Testis (tissue), 3 donors: ENCODE measurements around the gene PCDHGA6. TPM values are rescaled to one million over a fixed set of nuclear protein-coding genes. Genes with fewer than 3 reads are reported as not detected.
"Not testable (repeated sequence)": the region's sequence is repeated elsewhere in the genome, so short reads cannot be mapped to it uniquely, and the experiment has no call there.

ENCODE experiments used
- DNase-seq: peaks from one replicate; pipeline ENCODE4 v3.0.0-alpha.2; 2019
- H3K27ac ChIP-seq, 2 donors: fragments of 200-600 bp; sonication (generic); one replicate each; pipeline ENCODE4 v1.5.1; 2019
- H3K27me3 ChIP-seq: fragments of 200-600 bp; sonication (generic); one replicate; pipeline ENCODE4 v1.5.1; 2019
- H3K36me3 ChIP-seq: fragments of 200-600 bp; sonication (generic); one replicate; pipeline ENCODE4 v1.5.1; 2017; ENCODE audit warnings: low read depth; ENCODE audit errors: missing control alignments
- H3K4me1 ChIP-seq: fragments of 200-600 bp; sonication (generic); one replicate; pipeline ENCODE4 v1.5.1; 2019
- H3K4me3 ChIP-seq, 2 donors: fragments of 200-600 bp; sonication (generic); one replicate each; pipeline ENCODE4 v1.5.1; 2017 to 2019
- H3K9me3 ChIP-seq: fragments of 200-600 bp; sonication (generic); one replicate; pipeline ENCODE4 v1.5.1; 2017
- POLR2A ChIP-seq: fragments of 450-650 bp; IDR thresholded peaks from one replicate; pipeline ENCODE4 v1.6.1; 2017; ENCODE audit warnings: antibody characterized with exemption, mild to moderate bottlenecking, moderate library complexity
- WGBS, 2 donors: methylation state at CpG; one replicate each; pipeline ENCODE4 v1.1.5; 2018; 5-methylcytosine and 5-hydroxymethylcytosine counted together
- intact Hi-C: fragments of 100-400 bp; cut with DNase I; formaldehyde crosslinking; loops from one replicate; pipeline ENCODE4 v1.15.1; 2023; ENCODE audit warnings: low total_unique reads
- polyA plus RNA-seq: library from polyadenylated mRNA; stranded (reverse); fragments of 350-450 nt; fragmentation: Illumina TruSeq; extraction: RNeasy Lipid Tissue Mini Kit (QIAGEN cat#74804); gene quantifications from one replicate; pipeline ENCODE4 v1.2.3, GENCODE V29; 2014; ENCODE audit warnings: low read depth, low replicate concordance; ENCODE audit not compliant: insufficient read depth
- total RNA-seq, 2 donors: library from RNA; depleted of rRNA; stranded (reverse); fragments of >200 nt; gene quantifications; one replicate each; pipeline ENCODE4 v1.2.3, GENCODE V29; 2016
- TF ChIP-seq, protein P1 (sequence below), 3 experiments: fragments of 450-650 bp in 2 of 3; fragments of 200-600 bp in 1 of 3; sonication (generic) in 1 of 3; IDR thresholded peaks; one replicate each; pipeline ENCODE4 v1.5.1; 2016 to 2019; ENCODE audit warnings: antibody characterized with exemption in 3 of 3, mild to moderate bottlenecking in 2 of 3, moderate library complexity in 1 of 3

PCDHGA6 gene
- total and polyA plus RNA-seq, 3 donors from 2014 or later = 1.8 to 13.4 (median 9.7) TPM

GRCh38 chr5:141412854-141413539, 39.3 kb downstream of the PCDHGA6 start, which contains the start of gene PCDHGA10:
TSS of gene PCDHGA10 (plus strand) at chr5:141412987. CDS start at chr5:141413176, 189 bp downstream.
- Histone ChIP-seq H3K27ac (no peak within 1 kb of the TSS), H3K9me3 (no peaks in the 10 kb centered on the region), H3K27me3 (no peaks in the 10 kb centered on the region), H3K36me3 (no peaks in the 10 kb centered on the region), H3K4me3 (peak within 1 kb of the TSS in 1 of 2 donors; percentile 36), H3K4me1 (no peaks in the 10 kb centered on the region)
- WGBS, 2 donors = 9 to 28% methylated on average over 27 to 31 of the region's 31 CpGs
- DNase-seq = peak; percentile 74
- TF ChIP-seq POLR2A = no peak
- TF ChIP-seq, protein P1, sequence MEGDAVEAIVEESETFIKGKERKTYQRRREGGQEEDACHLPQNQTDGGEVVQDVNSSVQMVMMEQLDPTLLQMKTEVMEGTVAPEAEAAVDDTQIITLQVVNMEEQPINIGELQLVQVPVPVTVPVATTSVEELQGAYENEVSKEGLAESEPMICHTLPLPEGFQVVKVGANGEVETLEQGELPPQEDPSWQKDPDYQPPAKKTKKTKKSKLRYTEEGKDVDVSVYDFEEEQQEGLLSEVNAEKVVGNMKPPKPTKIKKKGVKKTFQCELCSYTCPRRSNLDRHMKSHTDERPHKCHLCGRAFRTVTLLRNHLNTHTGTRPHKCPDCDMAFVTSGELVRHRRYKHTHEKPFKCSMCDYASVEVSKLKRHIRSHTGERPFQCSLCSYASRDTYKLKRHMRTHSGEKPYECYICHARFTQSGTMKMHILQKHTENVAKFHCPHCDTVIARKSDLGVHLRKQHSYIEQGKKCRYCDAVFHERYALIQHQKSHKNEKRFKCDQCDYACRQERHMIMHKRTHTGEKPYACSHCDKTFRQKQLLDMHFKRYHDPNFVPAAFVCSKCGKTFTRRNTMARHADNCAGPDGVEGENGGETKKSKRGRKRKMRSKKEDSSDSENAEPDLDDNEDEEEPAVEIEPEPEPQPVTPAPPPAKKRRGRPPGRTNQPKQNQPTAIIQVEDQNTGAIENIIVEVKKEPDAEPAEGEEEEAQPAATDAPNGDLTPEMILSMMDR (IDR thresholded peaks at IDR 0.05) = peak in 2 of 3 experiments; percentile 27 to 32
- intact Hi-C loops = no loop called here

- 17 to 28% methylated on average over 21 to 25 of the region's 25 CpGs for WGBS, 2 donors
- Histone ChIP-seq H3K9me3 (no peaks in the 10 kb centered on the region), H3K36me3 (no peaks in the 10 kb centered on the region)
Observed at GRCh38 chr5:141413540-141414069, 39.9 kb downstream of the PCDHGA6 start.

GRCh38 chr5:141414548-141415274, 41.0 kb downstream of the PCDHGA6 start:
- H3K9me3 ChIP-seq, H3K27me3 ChIP-seq, H3K27ac ChIP-seq, H3K36me3 ChIP-seq, H3K4me1 ChIP-seq, H3K4me3 ChIP-seq, intact Hi-C loops, DNase-seq: not testable (repeated sequence)
- WGBS, 2 donors = 23 to 27% methylated on average over 5 to 43 of the region's 46 CpGs

More at GRCh38 chr5:141413540-141414069, 39.9 kb downstream of the PCDHGA6 start:
- Histone ChIP-seq H3K27me3 (no peaks in the 10 kb centered on the region), H3K4me1 (no peaks in the 10 kb centered on the region), H3K27ac (no peak overlapping the region), H3K4me3 (peak overlapping the region in 1 of 2 donors; percentile 36)
- TF ChIP-seq POLR2A = no peak
- TF ChIP-seq, protein P1 (IDR thresholded peaks at IDR 0.05) = no peak
- no peak for DNase-seq
- intact Hi-C loops = no loop called here

DNA sequence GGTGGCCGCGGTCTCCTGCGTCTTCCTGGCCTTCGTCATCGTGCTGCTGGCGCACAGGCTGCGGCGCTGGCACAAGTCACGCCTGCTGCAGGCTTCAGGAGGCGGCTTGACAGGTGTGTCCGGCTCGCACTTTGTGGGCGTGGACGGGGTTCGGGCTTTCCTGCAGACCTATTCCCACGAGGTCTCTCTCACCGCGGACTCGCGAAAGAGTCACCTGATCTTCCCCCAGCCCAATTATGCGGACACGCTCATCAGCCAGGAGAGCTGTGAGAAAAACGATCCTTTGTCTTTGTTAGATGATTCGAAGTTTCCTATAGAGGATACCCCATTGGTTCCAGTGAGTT, 41.6 kb downstream of the PCDHGA6 start:
- H3K4me1 ChIP-seq, H3K9me3 ChIP-seq, H3K27me3 ChIP-seq, DNase-seq, H3K36me3 ChIP-seq, H3K27ac ChIP-seq, H3K4me3 ChIP-seq, intact Hi-C loops: not testable (repeated sequence)
- WGBS, 2 donors = 20 to 32% methylated on average over 9 to 24 of the region's 24 CpGs

DNA sequence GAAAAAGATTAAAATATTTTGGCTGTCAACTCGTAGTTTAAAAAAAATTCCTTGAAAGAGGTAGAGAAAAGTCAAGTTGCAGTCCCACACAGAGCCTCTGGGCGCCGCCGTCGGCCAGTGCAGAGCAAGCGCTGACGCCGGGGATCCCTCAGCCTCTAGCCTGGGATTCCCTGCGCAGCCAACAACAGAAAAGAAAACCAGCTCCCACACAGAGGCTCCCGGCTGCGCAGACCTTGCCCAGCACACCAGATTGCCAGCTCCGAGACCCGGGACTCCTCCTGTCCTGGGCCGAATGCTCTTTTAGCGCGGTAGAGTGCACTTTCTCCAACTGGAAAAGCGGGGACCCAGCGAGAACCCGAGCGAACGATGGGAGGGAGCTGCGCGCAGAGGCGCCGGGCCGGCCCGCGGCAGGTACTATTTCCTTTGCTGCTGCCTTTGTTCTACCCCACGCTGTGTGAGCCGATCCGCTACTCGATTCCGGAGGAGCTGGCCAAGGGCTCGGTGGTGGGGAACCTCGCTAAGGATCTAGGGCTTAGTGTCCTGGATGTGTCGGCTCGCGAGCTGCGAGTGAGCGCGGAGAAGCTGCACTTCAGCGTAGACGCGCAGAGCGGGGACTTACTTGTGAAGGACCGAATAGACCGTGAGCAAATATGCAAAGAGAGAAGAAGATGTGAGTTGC, 43.9 kb downstream of the PCDHGA6 start, which contains the start of gene PCDHGB7:
Gene PCDHGB7, plus strand, starts transcription at position 184 of the 679 bp plus-strand sequence. Its CDS starts 183 bp downstream, at position 367.
- H3K4me1 ChIP-seq, H3K27me3 ChIP-seq, intact Hi-C loops, H3K36me3 ChIP-seq, H3K9me3 ChIP-seq: not testable (repeated sequence)
- Histone ChIP-seq H3K27ac (peak within 1 kb of the TSS in 1 of 2 donors; percentile 47), H3K4me3 (peak within 1 kb of the TSS; percentile 39 to 59)
- 9 to 11% methylated on average over 22 to 47 of the region's 47 CpGs for WGBS, 2 donors
- TF ChIP-seq, protein P1 (IDR thresholded peaks at IDR 0.05) = peak; percentile 55 to 82 (median 69)
- DNase-seq = peak; percentile 89
